H9 (cell line): Measurements from ENCODE around the gene TMEM150B. TPM values are rescaled to one million over a fixed set of nuclear protein-coding genes. Genes with fewer than 3 reads are reported as not detected.

Experiments
- DNase-seq: peaks from one replicate; pipeline ENCODE4 v3.0.0-alpha.2; 2017
- H2AFZ ChIP-seq: one replicate; pipeline ENCODE4 v1.6.1; 2013; ENCODE audit warnings: mild to moderate bottlenecking, low read length, control low read depth, moderate library complexity
- H2AK5ac ChIP-seq: 2 replicates; pipeline ENCODE4 v1.6.1; 2013; ENCODE audit warnings: low read length, control low read depth, mixed read lengths; ENCODE audit not compliant: insufficient read length
- H2BK120ac ChIP-seq: one replicate; pipeline ENCODE4 v1.6.1; 2013; ENCODE audit warnings: low read depth, mild to moderate bottlenecking, low read length, control low read depth, inconsistent platforms; ENCODE audit not compliant: poor library complexity, severe bottlenecking
- H2BK12ac ChIP-seq: 2 replicates; pipeline ENCODE4 v1.6.1; 2013; ENCODE audit warnings: low read length, control low read depth, mixed read lengths, low read depth; ENCODE audit not compliant: insufficient read length
- H2BK15ac ChIP-seq: 2 replicates; pipeline ENCODE4 v1.6.1; 2013; ENCODE audit warnings: low read depth, low read length, control low read depth
- H2BK20ac ChIP-seq: one replicate; pipeline ENCODE4 v1.6.1; 2013; ENCODE audit warnings: low read depth, mild to moderate bottlenecking, low read length, control low read depth, inconsistent platforms; ENCODE audit not compliant: poor library complexity, severe bottlenecking
- H2BK5ac ChIP-seq: 2 replicates; pipeline ENCODE4 v1.6.1; 2013; ENCODE audit warnings: low read length, control low read depth, mixed read lengths; ENCODE audit not compliant: insufficient read length
- H3K14ac ChIP-seq: 2 replicates; pipeline ENCODE4 v1.6.1; 2013; ENCODE audit warnings: low read length, control low read depth; ENCODE audit not compliant: insufficient read depth
- H3K18ac ChIP-seq: 2 replicates; pipeline ENCODE4 v1.6.1; 2013; ENCODE audit warnings: low read depth, mild to moderate bottlenecking, mixed read lengths, low read length, control low read depth; ENCODE audit not compliant: insufficient read length
- H3K23ac ChIP-seq: 2 replicates; pipeline ENCODE4 v1.6.1; 2013; ENCODE audit warnings: low read length, control low read depth, mixed read lengths, low read depth; ENCODE audit not compliant: insufficient read length
- H3K23me2 ChIP-seq: 2 replicates; pipeline ENCODE4 v1.6.1; 2013; ENCODE audit warnings: low read depth, mild to moderate bottlenecking, mixed read lengths, low read length, control low read depth; ENCODE audit not compliant: insufficient read length, poor library complexity, severe bottlenecking
- H3K27ac ChIP-seq: 2 replicates; pipeline ENCODE4 v1.5.1; 2013; ENCODE audit warnings: low read length, control low read depth, mixed read lengths, low read depth; ENCODE audit not compliant: insufficient read length
- H3K27me3 ChIP-seq: 2 replicates; pipeline ENCODE4 v1.6.1; 2013; ENCODE audit warnings: low read length, control low read depth, inconsistent platforms; ENCODE audit not compliant: insufficient read depth
- H3K4ac ChIP-seq: 2 replicates; pipeline ENCODE4 v1.6.1; 2013; ENCODE audit warnings: low read depth, mild to moderate bottlenecking, control low read depth, inconsistent platforms, low read length, moderate library complexity
- H3K4me1 ChIP-seq: 2 replicates; pipeline ENCODE4 v1.6.1; 2013; ENCODE audit warnings: low read length, control low read depth, inconsistent platforms; ENCODE audit not compliant: insufficient read depth
- H3K4me2 ChIP-seq: 2 replicates; pipeline ENCODE4 v1.6.1; 2013; ENCODE audit warnings: low read length, control low read depth, mixed read lengths; ENCODE audit not compliant: insufficient read length, insufficient read depth
- H3K56ac ChIP-seq: 2 replicates; pipeline ENCODE4 v1.6.1; 2013; ENCODE audit warnings: low read depth, mild to moderate bottlenecking, mixed read lengths, low read length, control low read depth; ENCODE audit not compliant: insufficient read length
- H3K79me1 ChIP-seq: 2 replicates; pipeline ENCODE4 v1.6.1; 2013; ENCODE audit warnings: low read depth, mild to moderate bottlenecking, moderate library complexity, low read length, control low read depth, inconsistent platforms; ENCODE audit not compliant: insufficient read depth, poor library complexity, severe bottlenecking
- H3K79me2 ChIP-seq: 2 replicates; pipeline ENCODE4 v1.6.1; 2013; ENCODE audit warnings: low read length, control low read depth, inconsistent platforms; ENCODE audit not compliant: insufficient read depth
- H3K9ac ChIP-seq: 2 replicates; pipeline ENCODE4 v1.6.1; 2013; ENCODE audit warnings: low read length, control low read depth, mixed read lengths; ENCODE audit not compliant: insufficient read length; ENCODE audit errors: extremely low read depth
- H3K9me3 ChIP-seq: one replicate; pipeline ENCODE4 v1.6.1; 2013; ENCODE audit warnings: low read depth, low read length, inconsistent platforms; ENCODE audit not compliant: control insufficient read depth
- H3T11ph ChIP-seq: one replicate; pipeline ENCODE4 v1.6.1; 2013; ENCODE audit warnings: mild to moderate bottlenecking, low read length, control low read depth, inconsistent platforms
- H4K20me1 ChIP-seq: one replicate; pipeline ENCODE4 v1.6.1; 2013; ENCODE audit not compliant: control insufficient read depth, insufficient read length, insufficient read depth
- H4K5ac ChIP-seq: 2 replicates; pipeline ENCODE4 v1.6.1; 2013; ENCODE audit warnings: low read depth, mild to moderate bottlenecking, mixed read lengths, low read length, control low read depth; ENCODE audit not compliant: insufficient read length
- H4K8ac ChIP-seq: replicated peaks from 2 replicates; pipeline ENCODE4 v1.6.1; 2013; ENCODE audit warnings: low read length, control low read depth, mixed read lengths, low read depth; ENCODE audit not compliant: insufficient read length
- H4K91ac ChIP-seq: 2 replicates; pipeline ENCODE4 v1.6.1; 2013; ENCODE audit warnings: low read depth, mild to moderate bottlenecking, moderate library complexity, mixed read lengths, low read length, control low read depth; ENCODE audit not compliant: insufficient read length
- H3K27ac Mint-ChIP-seq, 3 experiments: 2 replicates in 2 of 3; 3 replicates in 1 of 3; pipeline ENCODE4 v1.8.0; 2020 to 2021; ENCODE audit warnings: mixed read lengths in 3 of 3, mild to moderate bottlenecking in 1 of 3, moderate library complexity in 1 of 3
- H3K27me3 Mint-ChIP-seq: 2 replicates; pipeline ENCODE4 v1.8.0; 2021; ENCODE audit warnings: low read depth, mild to moderate bottlenecking, moderate library complexity, mixed read lengths
- H3K36me3 Mint-ChIP-seq, 3 experiments: 2 replicates in 2 of 3; 3 replicates in 1 of 3; pipeline ENCODE4 v1.8.0; 2020 to 2021; ENCODE audit warnings: low read depth in 3 of 3, mixed read lengths in 3 of 3; ENCODE audit not compliant: insufficient read depth in 1 of 3
- H3K4me1 Mint-ChIP-seq, 2 experiments: 2 replicates each; pipeline ENCODE4 v1.8.0; 2020; ENCODE audit warnings: mixed read lengths in 2 of 2
- H3K4me3 Mint-ChIP-seq, 2 experiments: 2 replicates in 1 of 2; 3 replicates in 1 of 2; pipeline ENCODE4 v1.8.0; 2020 to 2021; ENCODE audit warnings: mild to moderate bottlenecking in 2 of 2, mixed read lengths in 2 of 2, moderate library complexity in 1 of 2
- H3K9me3 Mint-ChIP-seq, 2 experiments: 2 replicates in 1 of 2; 3 replicates in 1 of 2; pipeline ENCODE4 v1.8.0; 2020; ENCODE audit warnings: mild to moderate bottlenecking in 2 of 2, mixed read lengths in 2 of 2, moderate library complexity in 1 of 2
- WGBS: extraction: QIAGEN DNeasy Blood & Tissue Kit; methylation state at CpG from one replicate; pipeline ENCODE4 v1.1.7; 2013; ENCODE audit warnings: missing lambda C conversion rate, low lambda C conversion rate, mixed read lengths; ENCODE audit not compliant: insufficient read length; ENCODE audit errors: extremely low coverage; 5-methylcytosine and 5-hydroxymethylcytosine counted together
- total RNA-seq: library from RNA; stranded (reverse); gene quantifications from 2 replicates; pipeline ENCODE4 v1.2.1, GENCODE V29; 2021
- TF ChIP-seq, protein P1 (sequence below): fragments of 200-600 bp; sonication (generic); conservative IDR thresholded peaks from 3 replicates; pipeline ENCODE4 v1.8.0; 2021; ENCODE audit warnings: antibody characterized with exemption, mild to moderate bottlenecking

Gene TMEM150B
- total RNA-seq, 1 experiment from 2014 or later = 0.63 TPM

DNA sequence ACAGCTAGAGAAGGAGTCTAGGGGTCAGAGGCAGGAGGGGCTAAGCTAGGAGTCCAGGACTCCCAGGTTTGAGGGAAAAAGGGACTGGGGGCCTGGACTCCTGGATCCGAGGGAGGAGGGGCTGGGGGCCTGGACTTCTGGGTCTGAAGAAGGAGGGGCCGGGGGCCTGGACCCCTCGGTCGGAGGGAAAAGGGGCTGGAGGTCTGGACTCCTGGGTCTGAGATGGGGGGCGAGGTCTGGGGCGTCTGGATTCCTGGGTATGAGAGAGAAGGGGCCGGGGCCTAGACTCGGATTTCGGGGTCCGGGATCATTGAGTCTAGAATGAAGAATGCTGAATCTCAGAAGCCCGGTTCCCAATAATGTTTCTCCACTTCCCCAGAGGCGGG lies 22.8 kb downstream of the TMEM150B start:
- Histone ChIP-seq H2BK15ac (no peak overlapping the region), H3K18ac (no peak overlapping the region), H3K4ac (no peak overlapping the region), H4K91ac (no peak overlapping the region), H2BK12ac (no peak overlapping the region), H4K5ac (no peak overlapping the region), H3K79me1 (no peaks in the 10 kb centered on the region), H4K8ac (no peak overlapping the region), H2AK5ac (no peak overlapping the region), H3K23ac (no peak overlapping the region), H3K9ac (no peak overlapping the region), H2AFZ (no peak overlapping the region), H3K14ac (no peak overlapping the region), H3K56ac (no peak overlapping the region), H3K79me2 (no peaks in the 10 kb centered on the region), H4K20me1 (no peaks in the 10 kb centered on the region), H2BK120ac (no peak overlapping the region), H2BK5ac (no peak overlapping the region), H3K9me3 (no peaks in the 10 kb centered on the region), H3K23me2 (no peaks in the 10 kb centered on the region), H3T11ph (no peak overlapping the region), H3K4me1 (peaks cover 3% of the 10 kb centered on the region; the same call in 1 of the 2 replicates), H2BK20ac (no peak overlapping the region), H3K4me2 (peak overlapping the region; percentile 25), H3K27me3 (no peaks in the 10 kb centered on the region), H3K27ac (no peak overlapping the region)
- no peaks in the 10 kb centered on the region for H3K9me3 Mint-ChIP-seq
- no peak for DNase-seq
- no peaks in the 10 kb centered on the region; the same call in 1 of the 2 replicates for H3K27me3 Mint-ChIP-seq
- no CpG with 5 or more reads among the region's 12 CpGs for WGBS
- TF ChIP-seq, protein P1, sequence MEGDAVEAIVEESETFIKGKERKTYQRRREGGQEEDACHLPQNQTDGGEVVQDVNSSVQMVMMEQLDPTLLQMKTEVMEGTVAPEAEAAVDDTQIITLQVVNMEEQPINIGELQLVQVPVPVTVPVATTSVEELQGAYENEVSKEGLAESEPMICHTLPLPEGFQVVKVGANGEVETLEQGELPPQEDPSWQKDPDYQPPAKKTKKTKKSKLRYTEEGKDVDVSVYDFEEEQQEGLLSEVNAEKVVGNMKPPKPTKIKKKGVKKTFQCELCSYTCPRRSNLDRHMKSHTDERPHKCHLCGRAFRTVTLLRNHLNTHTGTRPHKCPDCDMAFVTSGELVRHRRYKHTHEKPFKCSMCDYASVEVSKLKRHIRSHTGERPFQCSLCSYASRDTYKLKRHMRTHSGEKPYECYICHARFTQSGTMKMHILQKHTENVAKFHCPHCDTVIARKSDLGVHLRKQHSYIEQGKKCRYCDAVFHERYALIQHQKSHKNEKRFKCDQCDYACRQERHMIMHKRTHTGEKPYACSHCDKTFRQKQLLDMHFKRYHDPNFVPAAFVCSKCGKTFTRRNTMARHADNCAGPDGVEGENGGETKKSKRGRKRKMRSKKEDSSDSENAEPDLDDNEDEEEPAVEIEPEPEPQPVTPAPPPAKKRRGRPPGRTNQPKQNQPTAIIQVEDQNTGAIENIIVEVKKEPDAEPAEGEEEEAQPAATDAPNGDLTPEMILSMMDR = no peak
- H3K4me3 Mint-ChIP-seq = peak overlapping the region in 1 of 2 experiments; percentile 69; a peak in 1 of 5 replicates
- peaks cover 15 to 30% of the 10 kb centered on the region in 2 experiments for H3K4me1 Mint-ChIP-seq
- H3K27ac Mint-ChIP-seq = peak overlapping the region in 1 of 3 experiments; percentile 79; a peak in 1 of 7 replicates
- peaks cover 40 to 68% (median 65%) of the 10 kb centered on the region in 3 experiments; a peak in 6 of 7 replicates for H3K36me3 Mint-ChIP-seq
